ENCODE measurements around the gene RAB43. TPM values are rescaled to one million over a fixed set of nuclear protein-coding genes. Genes with fewer than 3 reads are reported as not detected.
"Not testable (repeated sequence)": the region's sequence is repeated elsewhere in the genome, so short reads cannot be mapped to it uniquely, and the experiment has no call there.

RAB43 gene
- total RNA-seq, 2 experiments from 2014 or later: 47.5 to 48.1 TPM

GRCh38 chr3:129160891-129161859, 39.6 kb upstream of the RAB43 start, which contains the start of gene ISY1:
Gene ISY1, minus strand, starts transcription at chr3:129161063. Its CDS starts 88 bp downstream, at chr3:129160975.
- Histone ChIP-seq H3K4me1 (ENCODE audit: insufficient read depth, low read length) (peaks cover 24% of the 10 kb centered on the region), H3K9me3 (ENCODE audit: control insufficient read depth in 1 of 2, insufficient read depth in 1 of 2, low read length in 2 of 2) (no peaks in the 10 kb centered on the region), H3K36me3 (ENCODE audit: insufficient read depth, low read length) (peaks cover 30% of the 10 kb centered on the region), H3K27ac (ENCODE audit: low read depth in 1 of 2, low read length in 2 of 2) (peak within 1 kb of the TSS; percentile 92 to 99), H3K27me3 (ENCODE audit: control insufficient read depth in 1 of 2, insufficient read depth in 2 of 2, low read length in 2 of 2) (no peaks in the 10 kb centered on the region), H3K4me3 (ENCODE audit: low read length) (peak within 1 kb of the TSS; percentile 82)
- DNase-seq (peak; percentile 70 to 97 (median 84)), ATAC-seq (ENCODE audit: poor library complexity) (peak; percentile 74)
- H3K4me1 Mint-ChIP-seq (ENCODE audit: low read depth): peaks cover 55% of the 10 kb centered on the region
- H3K27me3 Mint-ChIP-seq: no peaks in the 10 kb centered on the region
- intact Hi-C loops (cut with DNase I, micrococcal nuclease): loop anchor here (1.0 kb wide), 3 partner anchors 23 to 42 kb away; partner anchors contain the start of gene RAB43 (in 1 of the 2)
- POLR2A ChIA-PET: interaction anchor here (0.6 to 2.7 kb wide), 15 partner anchors 8 to 191 kb away, joined by 3 to 16 read pairs (median 5); partner anchors contain the start of gene HMCES
- peak; percentile 76 for TF ChIP-seq CTCF (IDR thresholded peaks at IDR 0.05)
- H3K36me3 Mint-ChIP-seq (ENCODE audit: low read depth): peaks cover 61% of the 10 kb centered on the region
- CTCF ChIA-PET: interaction anchor here (0.6 to 3.1 kb wide), 16 partner anchors 10 to 191 kb away, joined by 3 to 29 read pairs (median 4); partner anchors contain the start of genes CNBP and RAB43
- H3K27ac Mint-ChIP-seq: peak within 1 kb of the TSS; percentile 95
- H3K9me3 Mint-ChIP-seq: no peaks in the 10 kb centered on the region
- peak within 1 kb of the TSS; percentile 96 for H3K4me3 Mint-ChIP-seq

- ChIA-PET CTCF (interaction anchor here (2.2 kb wide), 1 partner anchor 91 kb away, joined by 6 read pairs; no protein-coding TSS in a partner anchor), POLR2A (interaction anchor here (0.8 to 1.0 kb wide), 3 partner anchors 14 to 24 kb away, joined by 3 to 4 read pairs (median 3); no protein-coding TSS in a partner anchor)
- intact Hi-C loops (cut with DNase I, micrococcal nuclease): no loop called here
These were observed 23.2 kb upstream of the RAB43 start for GRCh38 chr3:129144786-129145185.

GRCh38 chr3:129141011-129141410, 19.4 kb upstream of the RAB43 start:
- H3K36me3 Mint-ChIP-seq (ENCODE audit: low read depth): peaks cover 60% of the 10 kb centered on the region
- H3K27ac Mint-ChIP-seq; H3K9me3 ChIP-seq (ENCODE audit: control insufficient read depth in 1 of 2, insufficient read depth in 1 of 2, low read length in 2 of 2); ATAC-seq (ENCODE audit: poor library complexity); H3K9me3 Mint-ChIP-seq; H3K4me3 Mint-ChIP-seq; H3K27me3 Mint-ChIP-seq; H3K4me1 Mint-ChIP-seq (ENCODE audit: low read depth); H3K27me3 ChIP-seq (ENCODE audit: control insufficient read depth in 1 of 2, insufficient read depth in 2 of 2, low read length in 2 of 2); H3K27ac ChIP-seq (ENCODE audit: low read depth in 1 of 2, low read length in 2 of 2); POLR2A ChIA-PET; intact Hi-C loops (cut with DNase I, micrococcal nuclease); H3K4me1 ChIP-seq (ENCODE audit: insufficient read depth, low read length); DNase-seq; H3K4me3 ChIP-seq (ENCODE audit: low read length): not testable (repeated sequence)
- CTCF ChIA-PET: interaction anchor here (1.0 kb wide), 1 partner anchor 171 kb away, joined by 3 read pairs; no protein-coding TSS in a partner anchor
- H3K36me3 ChIP-seq (ENCODE audit: insufficient read depth, low read length): peaks cover 50% of the 10 kb centered on the region

More at GRCh38 chr3:129144786-129145185, 23.2 kb upstream of the RAB43 start:
- no peak overlapping the region for H3K27ac Mint-ChIP-seq
- no peak for TF ChIP-seq CTCF (IDR thresholded peaks at IDR 0.05)
- DNase-seq (no peak), ATAC-seq (ENCODE audit: poor library complexity) (no peak)
- Histone ChIP-seq H3K36me3 (ENCODE audit: insufficient read depth, low read length) (peaks cover 46% of the 10 kb centered on the region), H3K27me3 (ENCODE audit: control insufficient read depth in 1 of 2, insufficient read depth in 2 of 2, low read length in 2 of 2) (no peaks in the 10 kb centered on the region), H3K4me3 (ENCODE audit: low read length) (no peak overlapping the region), H3K4me1 (ENCODE audit: insufficient read depth, low read length) (no peaks in the 10 kb centered on the region), H3K9me3 (ENCODE audit: control insufficient read depth in 1 of 2, insufficient read depth in 1 of 2, low read length in 2 of 2) (no peaks in the 10 kb centered on the region), H3K27ac (ENCODE audit: low read depth in 1 of 2, low read length in 2 of 2) (no peak overlapping the region)
- H3K9me3 Mint-ChIP-seq: no peaks in the 10 kb centered on the region
- H3K36me3 Mint-ChIP-seq (ENCODE audit: low read depth): peaks cover 66% of the 10 kb centered on the region
- no peak overlapping the region for H3K4me3 Mint-ChIP-seq
- H3K4me1 Mint-ChIP-seq (ENCODE audit: low read depth): no peaks in the 10 kb centered on the region
- H3K27me3 Mint-ChIP-seq: no peaks in the 10 kb centered on the region

All from CD4-positive, alpha-beta T cell (primary cell).